ENCODE data around the gene FGF11.
"Not testable (repeated sequence)": the region's sequence is repeated elsewhere in the genome, so short reads cannot be mapped to it uniquely, and the experiment has no call there.

FGF11 gene

DNA sequence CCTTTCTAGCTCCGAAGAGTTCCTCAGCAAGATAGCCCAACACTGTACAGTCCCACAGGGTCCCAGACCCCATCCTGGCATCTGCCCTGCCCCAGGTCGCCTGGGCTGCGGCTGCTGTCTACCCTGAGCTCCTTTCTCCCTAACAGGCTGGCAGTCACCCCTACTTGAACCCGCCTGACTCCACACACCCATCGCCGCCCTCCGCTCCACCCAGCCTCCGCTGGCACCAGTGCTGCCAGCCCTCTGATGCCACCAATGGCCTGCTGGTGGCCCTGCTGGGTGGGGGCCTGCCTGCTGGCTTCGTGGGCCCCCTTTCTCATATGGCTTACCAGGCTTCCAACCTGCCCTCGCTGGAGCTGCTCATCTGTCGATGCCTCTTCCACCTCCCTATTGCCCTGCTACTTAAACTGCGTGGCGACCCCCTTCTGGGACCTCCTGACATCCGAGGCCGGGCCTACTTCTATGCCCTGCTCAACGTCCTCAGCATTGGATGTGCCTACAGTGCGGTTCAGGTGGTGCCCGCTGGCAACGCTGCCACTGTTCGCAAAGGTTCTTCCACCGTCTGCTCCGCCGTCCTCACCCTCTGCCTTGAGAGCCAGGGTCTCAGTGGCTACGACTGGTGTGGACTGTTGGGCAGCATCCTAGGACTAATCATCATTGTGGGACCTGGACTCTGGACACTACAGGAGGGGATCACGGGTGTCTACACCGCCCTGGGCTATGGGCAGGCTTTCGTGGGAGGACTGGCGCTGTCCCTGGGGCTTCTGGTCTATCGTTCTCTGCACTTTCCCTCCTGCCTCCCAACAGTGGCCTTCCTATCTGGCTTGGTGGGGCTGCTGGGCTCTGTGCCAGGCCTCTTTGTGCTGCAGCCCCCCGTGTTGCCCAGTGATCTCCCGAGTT is 42.8 kb downstream of the FGF11 start:
- DNase-seq = not testable (repeated sequence)

DNA sequence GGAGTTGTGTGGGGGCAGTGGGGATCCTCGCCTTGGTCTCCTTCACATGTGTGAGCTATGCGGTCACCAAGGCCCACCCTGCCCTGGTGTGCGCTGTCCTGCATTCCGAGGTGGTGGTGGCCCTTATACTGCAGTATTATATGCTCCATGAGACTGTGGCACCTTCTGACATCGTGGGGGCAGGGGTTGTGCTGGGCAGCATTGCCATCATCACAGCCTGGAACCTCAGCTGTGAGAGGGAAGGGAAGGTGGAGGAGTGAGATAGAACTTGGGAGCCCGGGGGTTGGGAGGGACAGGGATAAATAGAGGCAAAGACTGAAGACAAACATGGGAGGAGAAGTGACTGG is 43.4 kb downstream of the FGF11 start:
- DNase-seq = not testable (repeated sequence)

DNA sequence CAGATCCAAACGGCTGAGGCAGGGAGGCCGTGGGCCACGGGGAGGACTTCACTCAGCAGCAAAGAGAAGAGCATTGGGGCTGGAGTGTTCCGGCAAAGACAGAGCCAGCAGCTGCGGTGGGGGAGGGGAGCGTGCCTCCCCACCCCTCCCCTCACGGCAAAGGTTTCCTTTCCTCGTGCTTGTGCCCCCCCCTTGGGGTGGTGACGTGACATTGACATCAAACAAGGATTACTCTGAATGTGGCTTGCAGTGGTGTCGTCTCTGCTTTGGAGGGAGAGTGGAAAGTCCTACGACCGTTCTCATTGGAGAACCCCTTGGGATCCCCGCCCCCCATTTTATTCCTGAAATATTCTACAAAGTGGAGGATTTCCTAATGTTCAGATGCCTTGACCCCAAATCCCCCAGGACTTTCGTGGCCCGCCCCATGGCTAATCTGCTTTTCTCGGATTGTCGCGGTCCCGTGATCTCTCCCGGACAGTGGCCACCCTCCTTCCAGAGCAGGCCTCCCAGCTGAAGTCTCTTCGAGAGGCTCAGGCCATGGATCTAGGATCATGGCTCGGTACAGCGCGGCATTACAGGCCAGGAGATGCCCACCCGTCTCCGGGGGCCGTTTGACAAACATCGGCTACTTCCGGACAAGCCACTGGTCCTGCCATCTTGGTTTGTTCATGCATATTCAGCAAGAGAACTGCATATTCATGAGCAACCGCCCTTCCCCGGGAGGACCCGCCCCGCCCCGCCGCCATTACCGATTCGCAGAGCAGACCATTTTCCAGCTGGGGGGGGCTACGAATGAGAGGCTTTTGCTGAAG is 44.1 kb downstream of the FGF11 start:
- DNase-seq = peak; percentile 93

DNA sequence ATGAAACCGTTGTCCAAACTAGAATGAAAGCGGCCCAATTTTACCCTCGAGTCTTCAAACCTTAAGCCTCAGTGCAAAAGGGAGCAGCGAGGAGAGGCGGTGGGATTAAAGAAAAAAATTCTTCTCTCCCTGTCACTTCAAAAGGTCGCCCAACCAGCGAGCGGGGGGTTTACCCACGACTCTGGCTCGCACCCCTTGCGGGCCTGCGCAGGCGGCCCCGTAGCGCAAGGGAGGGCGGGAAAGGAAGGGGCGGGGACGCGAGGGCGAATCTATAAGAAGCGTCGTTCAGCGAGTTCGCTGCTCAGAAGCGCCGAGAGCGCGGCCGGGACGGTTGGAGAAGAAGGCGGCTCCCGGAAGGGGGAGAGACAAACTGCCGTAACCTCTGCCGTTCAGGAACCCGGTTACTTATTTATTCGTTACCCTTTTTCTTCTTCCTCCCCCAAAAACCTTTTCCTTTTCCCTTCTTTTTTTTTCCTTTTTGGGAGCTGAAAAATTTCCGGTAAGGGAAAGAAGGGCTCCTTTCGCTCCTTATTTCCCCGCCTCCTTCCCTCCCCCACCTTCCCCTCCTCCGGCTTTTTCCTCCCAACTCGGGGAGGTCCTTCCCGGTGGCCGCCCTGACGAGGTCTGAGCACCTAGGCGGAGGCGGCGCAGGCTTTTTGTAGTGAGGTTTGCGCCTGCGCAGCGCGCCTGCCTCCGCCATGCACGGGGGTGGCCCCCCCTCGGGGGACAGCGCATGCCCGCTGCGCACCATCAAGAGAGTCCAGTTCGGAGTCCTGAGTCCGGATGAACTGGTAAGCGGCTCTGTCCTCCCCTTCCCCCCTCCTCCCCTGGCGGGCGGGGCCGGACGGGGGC is 45.0 kb downstream of the FGF11 start, which contains the start of gene POLR2A:
TSS of gene POLR2A (plus strand) at position 300 of the 852 bp plus-strand sequence.
- DNase-seq = peak; percentile 93

DNA sequence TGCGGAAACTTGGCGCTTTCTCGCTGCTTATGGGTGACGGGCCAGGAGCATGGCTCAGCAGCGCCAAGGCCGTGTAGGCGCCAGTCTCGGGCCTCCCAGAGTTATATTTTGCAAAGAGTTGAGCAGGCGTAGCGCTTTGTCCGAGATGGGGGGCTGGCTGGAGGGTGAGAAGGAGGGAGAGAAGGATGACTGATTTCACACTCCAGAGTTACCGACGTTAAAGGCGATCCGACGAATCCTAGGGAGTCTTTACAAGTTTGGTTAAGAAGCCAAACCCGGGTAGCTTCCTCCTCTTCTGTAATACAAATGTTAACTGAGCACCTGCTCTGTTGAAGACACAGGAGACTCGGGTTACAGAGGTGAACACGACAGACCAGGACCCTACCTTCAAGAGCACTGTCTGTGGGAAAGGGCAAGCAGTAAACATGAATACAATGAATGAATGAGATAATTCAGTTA is 45.6 kb downstream of the FGF11 start:
- no peak for DNase-seq

DNA sequence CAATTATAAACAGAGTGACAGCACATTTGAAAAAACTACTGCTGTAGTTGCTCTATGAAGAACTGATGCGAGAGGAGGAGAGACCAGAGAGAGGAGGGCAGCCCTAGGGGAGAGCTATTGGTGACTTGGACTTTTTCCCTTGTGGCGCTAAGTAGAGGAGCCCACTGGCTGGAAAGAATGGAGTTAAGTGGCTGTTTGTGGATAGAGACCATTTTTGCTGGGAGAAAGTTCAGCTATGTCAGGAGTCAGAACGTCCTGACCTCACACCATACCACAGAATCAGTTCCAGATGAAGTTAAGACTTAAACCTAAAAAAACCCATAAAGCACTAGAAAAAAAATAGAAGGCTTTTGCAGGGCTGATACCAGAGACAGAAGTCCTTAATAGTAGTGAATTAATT is 46.9 kb downstream of the FGF11 start:
- no peak for DNase-seq

DNA sequence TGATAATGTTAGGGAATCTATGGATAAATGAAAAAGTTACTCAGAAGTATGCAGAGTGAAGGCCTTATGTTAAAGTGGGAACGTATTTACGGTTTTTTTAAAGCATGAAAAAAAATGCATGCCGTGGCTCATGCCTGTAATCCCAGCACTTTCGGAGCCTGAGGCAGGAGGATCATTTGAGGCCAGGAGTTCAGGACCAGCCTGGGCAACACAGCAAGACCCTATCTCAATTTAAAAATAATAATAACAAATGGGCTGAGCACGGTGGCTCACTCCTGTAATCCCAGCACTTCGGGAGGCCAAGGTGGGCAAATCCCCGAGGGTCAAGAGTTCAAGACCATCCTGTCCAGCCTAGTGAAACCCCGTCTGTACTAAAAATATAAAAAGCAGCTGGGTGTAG is 50.8 kb downstream of the FGF11 start:
- no peak for DNase-seq

DNA sequence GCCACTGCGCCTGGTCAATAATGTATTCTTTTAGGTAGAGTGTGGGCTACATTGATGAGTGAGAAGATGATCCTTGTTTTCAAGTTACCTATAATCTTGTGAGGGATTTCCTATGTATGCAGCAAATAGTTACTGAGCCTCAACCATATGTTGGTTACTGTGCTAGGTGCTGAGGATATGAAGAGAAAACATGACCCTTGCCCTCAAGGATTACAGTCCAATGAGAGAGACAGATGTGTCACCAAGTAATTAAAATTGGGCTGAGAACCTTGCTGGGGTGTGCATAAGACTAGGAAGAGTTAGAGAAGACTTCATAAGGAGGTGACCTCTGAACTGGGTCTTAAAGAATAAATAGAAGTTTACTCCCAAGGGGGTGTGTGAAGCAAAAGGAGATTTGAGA is 52.3 kb downstream of the FGF11 start:
- no peak for DNase-seq

DNA sequence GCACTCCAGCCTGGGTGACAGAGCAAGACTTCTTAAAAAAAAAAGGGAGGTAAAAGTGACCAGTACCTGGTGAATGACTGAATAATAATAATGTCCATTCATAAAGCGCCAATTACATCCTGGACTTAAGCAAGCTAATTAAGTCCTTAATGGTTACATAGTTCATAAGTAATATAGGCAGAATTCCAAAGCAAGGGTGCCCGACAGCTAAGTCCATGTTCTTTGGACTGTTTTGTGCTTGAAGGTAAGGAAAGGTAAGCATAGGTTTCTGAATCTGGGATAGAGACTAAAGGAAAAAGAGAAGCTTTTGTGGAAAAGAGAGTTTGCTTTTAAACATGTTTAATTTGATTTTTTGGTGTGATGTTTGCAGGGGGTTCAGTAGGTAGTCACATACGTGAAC is 54.6 kb downstream of the FGF11 start:
- no peak for DNase-seq
